ENCODE measurements around the gene SMYD3.

DNA sequence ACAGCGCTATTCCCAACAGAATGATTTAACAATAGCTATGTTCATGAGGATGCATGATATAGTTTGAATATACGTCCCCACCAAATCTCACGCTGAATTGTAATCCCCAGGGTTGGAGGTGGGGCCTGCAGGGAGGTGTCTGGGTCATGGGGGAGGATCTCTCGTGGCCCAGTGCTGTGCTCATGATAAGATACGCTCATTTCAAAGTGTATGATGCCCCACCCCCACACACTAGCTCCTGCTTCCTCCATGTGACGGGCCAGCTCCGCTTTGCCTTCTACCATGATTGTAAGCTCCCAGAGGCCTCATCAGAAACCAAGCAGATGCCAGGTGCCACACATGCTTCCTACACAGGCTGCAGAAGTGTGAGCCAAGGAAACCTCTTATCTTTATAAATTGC, 93.6 kb downstream of the SMYD3 start:
- TF ChIP-seq CTCF (conservative IDR thresholded peaks at IDR 0.05) (no peak), EZH2 (IDR thresholded peaks at IDR 0.05; ENCODE audit: low read depth) (no peak)
